Heart right ventricle (tissue), 16 donors: ENCODE measurements around the gene DCST2. TPM values are rescaled to one million over a fixed set of nuclear protein-coding genes. Genes with fewer than 3 reads are reported as not detected.

Source experiments
- ATAC-seq, 8 donors: fragments of 200-7000 bp; cut with Tn5 transposase; one replicate each; pipeline ENCODE4 v1.9.1; 2020; ENCODE audit warnings: mild to moderate bottlenecking in 8 of 8, moderate library complexity in 8 of 8, moderate number of reproducible peaks in 1 of 8
- DNase-seq, 2 donors: peaks; one replicate each; pipeline ENCODE4 v3.0.0-alpha.2; 2020
- H3K27ac ChIP-seq, 10 donors: fragments of 200-600 bp; sonication (generic) in 2 of 10; one replicate each; pipeline versions ENCODE4 v1.5.0 to v1.8.0; 2020 to 2022; ENCODE audit warnings: mild to moderate bottlenecking in 3 of 10
- H3K27me3 ChIP-seq, 7 donors: fragments of 200-600 bp; one replicate each; pipeline ENCODE4 v1.8.0; 2021 to 2022; ENCODE audit warnings: mild to moderate bottlenecking in 2 of 7
- H3K36me3 ChIP-seq, 9 donors: fragments of 200-600 bp; sonication (generic) in 1 of 9; one replicate each; pipeline versions ENCODE4 v1.5.0 to v1.8.0; 2020 to 2022; ENCODE audit warnings: mild to moderate bottlenecking in 2 of 9
- H3K4me1 ChIP-seq, 9 donors: fragments of 200-600 bp; sonication (generic) in 1 of 9; one replicate each; pipeline versions ENCODE4 v1.5.0 to v1.8.0; 2020 to 2022; ENCODE audit warnings: mild to moderate bottlenecking in 4 of 9
- H3K4me3 ChIP-seq, 10 donors: fragments of 200-600 bp; sonication (generic) in 2 of 10; one replicate each; pipeline versions ENCODE4 v1.5.0 to v1.8.0; 2020 to 2022; ENCODE audit warnings: mild to moderate bottlenecking in 7 of 10, moderate library complexity in 2 of 10
- H3K9me3 ChIP-seq, 11 donors: fragments of 200-600 bp in 10 of 11; sonication (generic) in 2 of 11; one replicate each; pipeline versions ENCODE4 v1.5.0 to v1.8.0; 2013 to 2022; ENCODE audit warnings: mild to moderate bottlenecking in 2 of 11, control low read depth in 1 of 11, moderate library complexity in 1 of 11
- WGBS, 2 donors: extraction: QIAGEN DNeasy Blood & Tissue Kit; methylation state at CpG; one replicate each; pipeline ENCODE4 v1.1.7; 2013; ENCODE audit warnings: inconsistent platforms in 1 of 2; 5-methylcytosine and 5-hydroxymethylcytosine counted together
- intact Hi-C, 10 donors: fragments of 100-400 bp; cut with DNase I; formaldehyde crosslinking; loops; one replicate each; pipeline versions ENCODE4 v1.11.1 to v1.14.2; 2022
- polyA plus RNA-seq, 2 donors: library from polyadenylated mRNA; stranded (reverse); fragments of 200-250 nt; gene quantifications; one replicate each; pipeline ENCODE4 v1.2.3, GENCODE V29; 2013
- total RNA-seq, 10 donors: library from RNA; stranded (reverse); fragmentation: NEBNext Ultra II Directional in 3 of 10; extraction: Animal tissue kit (Norgen Biotek cat#: 25700) in 3 of 10; gene quantifications; one replicate each; pipeline versions ENCODE4 v1.2.1 to v1.2.4, GENCODE V29; 2021 to 2023
- TF ChIP-seq, protein P1 (sequence below), 9 donors: fragments of 200-600 bp; sonication (generic) in 2 of 9; IDR thresholded peaks; one replicate each; pipeline versions ENCODE4 v1.5.0 to v1.8.0; 2021 to 2022; ENCODE audit warnings: antibody characterized with exemption in 9 of 9, mild to moderate bottlenecking in 5 of 9, moderate library complexity in 1 of 9
- donor health status: Arrhythmogenic right ventricular cardiomyopathy.
- donor health status: ischemic (EF 13 %, LVEDD 7.1; RV severe dilation, severe dysfunction).
- donor health status: healthy with polysubstance abuse.
- donor health status: DM: no; HTN: yes; CAD: no.
- donor health status: DM: no; HTN: no; CAD: no.
- donor health status: ischemic (EF 25% LVEDD 6.9; RV normal size, moderate dysfunction).
- donor health status: ischemic (EF 25% LVEDD 5.7; RV mildly dilated, moderate dysfunction).
- donor health status: healthy.
- donor health status: DM: yes; HTN: yes; CAD: no.
- donor health status: Ischemic cardiomyopathy.
- donor health status: ischemic (EF 35%, LVEDD 5.7; RV mildly dilated, moderate dysfunction).
- donor health status: nonischemic (EF 11% LVEDD 7.7; RV severe dilation, severe dysfunction).
- donor health status: DM: yes; HTN: yes; CAD: no.
- donor health status: PGD.
- donor health status: ischemic (EF 29% LVEDD 5.4; RV normal size, mild dysfunction).
- donor health status: nonischemic (EF 23%, LVEDD 6.1; RV moderate dilation, normal function).

Gene DCST2
- total and polyA plus RNA-seq, 12 donors = 0.15 to 1.8 (median 0.32) TPM; not detected in 1

DNA sequence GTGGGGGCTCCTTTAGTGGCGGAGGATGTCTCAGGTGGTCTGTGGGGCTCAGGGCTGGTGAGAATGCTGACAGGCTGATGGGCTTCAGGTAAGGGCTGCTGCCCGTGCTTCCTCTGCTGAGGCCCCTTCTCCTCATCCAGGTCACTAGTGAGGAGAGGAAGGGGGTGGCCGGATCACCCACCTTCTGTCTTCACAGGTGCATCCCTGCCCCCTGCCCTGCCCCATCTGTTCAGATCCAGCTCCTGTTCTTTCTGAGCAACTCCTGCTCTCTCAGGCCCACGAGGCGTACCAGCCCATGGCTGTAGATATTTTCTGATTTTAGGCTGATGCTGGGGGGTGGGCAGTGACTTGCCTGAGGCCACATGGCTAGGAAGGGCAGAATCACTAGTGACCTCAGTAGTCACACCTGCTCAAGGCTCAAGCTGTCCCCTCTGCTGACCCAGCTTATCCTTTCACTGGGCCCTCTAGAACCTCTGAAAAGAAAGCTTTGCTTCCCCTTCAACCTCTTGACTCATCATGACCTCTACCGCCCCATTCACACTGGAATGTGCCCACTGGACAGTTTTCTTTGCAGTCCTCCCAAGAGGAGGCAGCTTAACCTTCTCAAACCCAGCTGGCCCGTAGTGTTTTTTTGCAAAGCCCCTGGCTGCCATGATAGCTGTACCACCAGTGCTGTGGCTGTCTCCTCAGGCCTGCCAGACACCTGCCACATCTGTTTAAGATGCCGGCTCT lies 14.8 kb downstream of the DCST2 start:
- 90% methylated on average over 8 of the region's 8 CpGs for whole genome bisulfite sequencing, 2 donors
- H3K4me1 ChIP-seq = peaks cover 9 to 49% (median 15%) of the 10 kb centered on the region in 9 donors
- no peak overlapping the region for H3K4me3 ChIP-seq
- DNase-seq = no peak
- ATAC-seq = no peak
- intact Hi-C loops = loop anchor here in 6 of 10 donors (5.0 to 10.0 kb wide), 6 partner anchors 34 to 64 kb away; partner anchors contain the start of genes PBXIP1 (in 2 of the 6), ADAM15 (in 1 of the 6), CKS1B (in 1 of the 6) and PYGO2 (in 1 of the 6)
- TF ChIP-seq, protein P1, sequence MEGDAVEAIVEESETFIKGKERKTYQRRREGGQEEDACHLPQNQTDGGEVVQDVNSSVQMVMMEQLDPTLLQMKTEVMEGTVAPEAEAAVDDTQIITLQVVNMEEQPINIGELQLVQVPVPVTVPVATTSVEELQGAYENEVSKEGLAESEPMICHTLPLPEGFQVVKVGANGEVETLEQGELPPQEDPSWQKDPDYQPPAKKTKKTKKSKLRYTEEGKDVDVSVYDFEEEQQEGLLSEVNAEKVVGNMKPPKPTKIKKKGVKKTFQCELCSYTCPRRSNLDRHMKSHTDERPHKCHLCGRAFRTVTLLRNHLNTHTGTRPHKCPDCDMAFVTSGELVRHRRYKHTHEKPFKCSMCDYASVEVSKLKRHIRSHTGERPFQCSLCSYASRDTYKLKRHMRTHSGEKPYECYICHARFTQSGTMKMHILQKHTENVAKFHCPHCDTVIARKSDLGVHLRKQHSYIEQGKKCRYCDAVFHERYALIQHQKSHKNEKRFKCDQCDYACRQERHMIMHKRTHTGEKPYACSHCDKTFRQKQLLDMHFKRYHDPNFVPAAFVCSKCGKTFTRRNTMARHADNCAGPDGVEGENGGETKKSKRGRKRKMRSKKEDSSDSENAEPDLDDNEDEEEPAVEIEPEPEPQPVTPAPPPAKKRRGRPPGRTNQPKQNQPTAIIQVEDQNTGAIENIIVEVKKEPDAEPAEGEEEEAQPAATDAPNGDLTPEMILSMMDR (IDR thresholded peaks at IDR 0.05) = no peak
- no peaks in the 10 kb centered on the region for H3K9me3 ChIP-seq
- H3K27me3 ChIP-seq = no peaks in the 10 kb centered on the region
- H3K27ac ChIP-seq = no peak overlapping the region
- peaks cover 0 to 31% (median 9%) of the 10 kb centered on the region in 9 donors for H3K36me3 ChIP-seq

DNA sequence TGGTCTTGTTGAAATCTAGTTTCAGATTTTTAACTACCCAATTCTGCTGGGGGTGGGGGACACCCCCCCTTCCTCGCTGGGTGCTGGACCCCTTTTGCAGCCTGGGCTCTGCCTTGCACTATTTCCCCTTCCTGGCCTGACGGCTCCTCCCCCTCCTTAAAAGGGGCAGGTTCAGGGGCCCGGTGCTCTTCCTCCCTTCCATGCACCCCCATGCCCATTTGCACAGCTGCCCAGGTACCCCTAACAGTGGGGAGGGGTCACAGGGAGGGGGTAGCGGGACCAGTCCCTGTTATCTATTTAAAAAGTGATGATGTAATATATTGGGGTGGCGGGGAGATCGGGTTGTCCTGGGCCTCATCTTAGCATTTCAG lies 15.7 kb downstream of the DCST2 start:
- DNase-seq = no peak
- Histone ChIP-seq H3K27ac (peak overlapping the region; percentile 78 to 91 (median 85)), H3K4me3 (peak overlapping the region in 9 of 10 donors; percentile 31 to 64 (median 57)), H3K27me3 (no peaks in the 10 kb centered on the region), H3K4me1 (peaks cover 12 to 55% (median 20%) of the 10 kb centered on the region in 9 donors), H3K36me3 (peaks cover 0 to 33% (median 9%) of the 10 kb centered on the region in 9 donors), H3K9me3 (no peaks in the 10 kb centered on the region)
- peak in 3 of 8 donors; percentile 1 for ATAC-seq
- TF ChIP-seq, protein P1 (IDR thresholded peaks at IDR 0.05) = no peak
- 51 to 56% methylated on average over 6 of the region's 6 CpGs for WGBS, 2 donors
- intact Hi-C loops = loop anchor here in 7 of 10 donors (1.0 to 10.0 kb wide), 8 partner anchors 17 to 63 kb away; partner anchors contain the start of genes PBXIP1 (in 2 of the 7), PYGO2 (in 2 of the 7), ADAM15 (in 1 of the 7) and CKS1B (in 1 of the 7)

DNA sequence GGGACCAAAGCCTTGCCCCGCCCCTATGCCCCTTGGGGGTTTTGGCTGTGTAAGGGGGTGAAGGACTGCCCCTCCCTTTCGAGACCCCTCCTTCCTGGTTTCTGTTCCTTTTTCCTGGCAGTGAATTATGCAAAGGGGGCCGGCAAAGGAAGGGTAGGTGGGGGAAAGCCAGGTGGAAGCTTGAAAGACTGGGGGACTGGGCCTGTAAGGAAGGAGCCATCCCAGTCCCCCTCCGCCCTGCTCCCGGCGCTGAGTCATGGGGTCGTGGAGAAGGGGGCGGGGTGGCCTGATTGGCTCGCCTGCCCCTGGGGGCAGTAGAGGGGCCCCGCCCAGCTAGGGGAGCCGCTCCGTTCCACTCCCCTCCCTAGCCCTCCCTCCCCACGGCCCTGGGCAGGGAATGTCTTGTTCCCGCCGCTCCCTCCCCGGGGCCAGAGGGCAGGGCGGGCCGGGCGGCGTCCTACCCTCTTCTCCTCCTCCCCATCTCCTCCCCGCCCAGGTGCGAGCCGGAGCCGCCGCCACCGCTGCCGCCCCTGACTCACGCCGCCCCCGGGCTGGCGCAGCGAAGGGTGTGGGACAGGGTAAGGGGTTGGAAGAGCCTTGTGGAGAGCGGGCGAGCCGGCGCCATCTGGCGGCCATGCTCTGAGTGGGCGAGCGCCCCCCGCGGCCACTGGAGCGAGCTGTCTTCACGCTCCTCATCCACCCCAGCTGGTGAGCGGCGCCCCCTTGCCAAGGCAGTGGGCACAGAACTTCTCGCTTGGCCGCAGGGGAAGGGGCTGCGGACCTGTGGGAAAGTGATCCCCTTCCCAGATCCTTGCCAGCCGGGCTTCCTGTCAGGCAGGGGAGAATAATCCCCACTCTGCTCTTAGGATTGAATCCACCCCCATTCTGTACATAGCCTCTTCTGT lies 16.3 kb downstream of the DCST2 start:
- DNase-seq = peak; percentile 88 to 89
- Histone ChIP-seq H3K27ac (peak overlapping the region; percentile 78 to 91 (median 85)), H3K4me3 (peak overlapping the region in 9 of 10 donors; percentile 31 to 64 (median 57)), H3K27me3 (no peaks in the 10 kb centered on the region), H3K9me3 (no peaks in the 10 kb centered on the region), H3K4me1 (peaks cover 12 to 55% (median 27%) of the 10 kb centered on the region in 9 donors), H3K36me3 (peaks cover 0 to 35% (median 9%) of the 10 kb centered on the region in 9 donors)
- 4 to 5% methylated on average over 45 to 48 of the region's 49 CpGs for WGBS, 2 donors
- intact Hi-C loops = loop anchor here in 7 of 10 donors (1.0 to 10.0 kb wide), 8 partner anchors 16 to 62 kb away; partner anchors contain the start of genes PBXIP1 (in 2 of the 7), PYGO2 (in 2 of the 7), ADAM15 (in 1 of the 7) and CKS1B (in 1 of the 7)
- TF ChIP-seq, protein P1 (IDR thresholded peaks at IDR 0.05) = peak; percentile 97 to 100 (median 98)
- ATAC-seq = peak; percentile 88 to 95 (median 92)
